Measurements from ENCODE around the gene CTIF.

DNA sequence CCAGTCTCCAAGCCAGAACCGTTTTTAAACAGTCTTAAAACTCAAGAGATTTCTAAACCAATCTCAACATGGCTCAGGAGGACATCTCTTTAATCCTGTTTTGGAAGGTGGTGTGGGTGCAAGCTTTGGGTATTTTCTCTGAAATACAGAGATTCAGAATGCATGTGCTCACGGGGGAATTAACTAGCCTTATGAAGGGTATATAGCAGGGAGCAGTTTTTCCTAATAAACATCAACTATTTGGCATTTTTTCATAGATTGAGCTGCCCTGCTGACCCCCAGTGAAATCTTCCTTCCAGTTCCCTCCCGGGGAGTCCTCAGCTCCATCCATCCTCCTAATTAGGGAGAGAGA is 289.3 kb downstream of the CTIF start:
- TF ChIP-seq POLR2A (IDR thresholded peaks at IDR 0.05; ENCODE audit: low read depth, low read length), result no peak
- no peak for TF ChIP-seq TAF1 (IDR thresholded peaks at IDR 0.05; ENCODE audit: low read depth, low read length)
- TF ChIP-seq POLR2AphosphoS5 (IDR thresholded peaks at IDR 0.05; ENCODE audit: low read depth, low read length), result no peak

Data from GM12891 (cell line).